GM10266 (cell line): ENCODE results near the gene FPR3.
"Not testable (repeated sequence)": the region's sequence is repeated elsewhere in the genome, so short reads cannot be mapped to it uniquely, and the experiment has no call there.

Experiments
- DNase-seq: peaks from one replicate; pipeline ENCODE4 v3.0.0; 2012; ENCODE audit errors: extremely low spot score
- TF ChIP-seq, protein P1 (sequence below): IDR thresholded peaks from 2 replicates; pipeline ENCODE4 v1.5.1; 2012; ENCODE audit warnings: mild to moderate bottlenecking, low read depth; ENCODE audit not compliant: control insufficient read depth, insufficient read depth; ENCODE audit errors: missing control alignments

Gene FPR3

DNA sequence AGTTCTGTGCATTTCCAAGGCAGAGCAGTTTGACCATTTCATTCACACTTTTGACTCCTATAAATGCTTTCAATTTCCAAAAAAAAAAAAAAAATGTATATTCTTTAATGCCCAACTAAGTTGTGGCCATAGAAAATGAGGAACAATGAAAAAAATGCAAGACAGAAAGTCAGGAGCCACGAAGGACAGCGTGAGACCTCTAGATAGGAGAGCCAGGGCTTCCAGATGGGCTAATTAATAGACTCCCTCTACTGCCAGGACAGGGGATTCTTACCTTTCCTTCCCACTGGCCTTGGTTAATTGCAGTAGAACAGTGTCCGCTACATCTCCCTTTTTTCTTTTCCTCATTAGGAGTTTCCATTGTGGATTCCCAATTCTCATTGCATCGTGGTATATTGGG is 8.6 kb downstream of the FPR3 start:
- no peak for DNase-seq
- TF ChIP-seq, protein P1, sequence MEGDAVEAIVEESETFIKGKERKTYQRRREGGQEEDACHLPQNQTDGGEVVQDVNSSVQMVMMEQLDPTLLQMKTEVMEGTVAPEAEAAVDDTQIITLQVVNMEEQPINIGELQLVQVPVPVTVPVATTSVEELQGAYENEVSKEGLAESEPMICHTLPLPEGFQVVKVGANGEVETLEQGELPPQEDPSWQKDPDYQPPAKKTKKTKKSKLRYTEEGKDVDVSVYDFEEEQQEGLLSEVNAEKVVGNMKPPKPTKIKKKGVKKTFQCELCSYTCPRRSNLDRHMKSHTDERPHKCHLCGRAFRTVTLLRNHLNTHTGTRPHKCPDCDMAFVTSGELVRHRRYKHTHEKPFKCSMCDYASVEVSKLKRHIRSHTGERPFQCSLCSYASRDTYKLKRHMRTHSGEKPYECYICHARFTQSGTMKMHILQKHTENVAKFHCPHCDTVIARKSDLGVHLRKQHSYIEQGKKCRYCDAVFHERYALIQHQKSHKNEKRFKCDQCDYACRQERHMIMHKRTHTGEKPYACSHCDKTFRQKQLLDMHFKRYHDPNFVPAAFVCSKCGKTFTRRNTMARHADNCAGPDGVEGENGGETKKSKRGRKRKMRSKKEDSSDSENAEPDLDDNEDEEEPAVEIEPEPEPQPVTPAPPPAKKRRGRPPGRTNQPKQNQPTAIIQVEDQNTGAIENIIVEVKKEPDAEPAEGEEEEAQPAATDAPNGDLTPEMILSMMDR = no peak

DNA sequence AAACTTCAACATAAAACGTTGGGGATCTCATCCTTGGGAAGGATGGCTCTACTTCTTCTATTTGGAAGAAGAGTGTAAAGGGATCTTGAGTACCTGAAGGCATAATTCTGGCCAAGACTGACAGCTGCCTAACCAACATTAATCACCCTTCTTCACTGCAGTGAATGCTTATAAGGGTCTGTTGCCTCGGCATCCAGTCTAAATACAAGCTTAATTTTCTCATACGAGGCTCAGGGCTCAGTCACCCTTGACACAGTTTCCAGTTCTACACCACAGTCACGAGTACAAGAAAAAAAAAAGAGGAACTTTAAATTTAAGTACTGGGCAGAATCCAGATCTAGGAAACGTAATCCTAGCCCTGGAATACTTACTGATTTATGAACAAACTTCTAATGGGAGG is 9.0 kb downstream of the FPR3 start:
- DNase-seq = no peak
- TF ChIP-seq, protein P1 = no peak

DNA sequence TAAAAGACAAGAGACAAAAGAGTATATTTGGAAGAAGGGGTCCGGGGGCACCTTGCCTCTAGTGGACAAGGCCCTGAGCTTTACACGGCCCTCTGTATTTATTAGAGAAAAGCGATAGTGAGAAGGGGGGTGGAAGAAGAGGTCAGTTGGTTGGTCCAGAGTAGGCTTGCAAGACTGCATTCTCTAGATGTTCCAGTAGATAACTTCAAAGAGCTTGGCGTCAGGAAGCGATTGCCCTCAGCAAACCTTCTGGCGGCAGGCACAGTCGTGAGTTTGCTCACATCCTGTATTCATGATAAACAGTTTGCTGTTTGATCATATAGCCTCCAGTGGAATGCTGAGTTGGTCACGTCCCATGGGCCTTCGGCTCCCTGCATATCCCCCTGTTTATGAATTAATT is 9.8 kb downstream of the FPR3 start:
- DNase-seq = not testable (repeated sequence)

DNA sequence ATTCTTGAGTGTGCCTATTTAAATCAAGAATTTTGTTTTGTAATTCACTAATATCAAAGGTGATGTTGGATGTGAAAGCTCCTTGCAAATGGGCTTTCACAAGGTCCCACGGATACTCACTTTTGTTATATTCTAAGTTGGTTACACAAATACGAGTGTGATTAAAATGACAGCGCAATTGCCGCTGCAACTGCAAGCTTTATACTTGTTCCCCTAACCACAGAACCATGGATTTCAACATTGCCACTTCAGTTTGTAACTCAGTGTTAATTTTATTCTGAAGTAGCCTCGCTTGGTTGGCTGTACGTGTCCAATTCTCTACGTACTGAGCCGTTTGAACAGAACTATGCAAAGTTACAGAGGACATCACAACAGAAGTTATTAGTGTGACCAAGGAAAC is 10.4 kb downstream of the FPR3 start:
- not testable (repeated sequence) for DNase-seq

DNA sequence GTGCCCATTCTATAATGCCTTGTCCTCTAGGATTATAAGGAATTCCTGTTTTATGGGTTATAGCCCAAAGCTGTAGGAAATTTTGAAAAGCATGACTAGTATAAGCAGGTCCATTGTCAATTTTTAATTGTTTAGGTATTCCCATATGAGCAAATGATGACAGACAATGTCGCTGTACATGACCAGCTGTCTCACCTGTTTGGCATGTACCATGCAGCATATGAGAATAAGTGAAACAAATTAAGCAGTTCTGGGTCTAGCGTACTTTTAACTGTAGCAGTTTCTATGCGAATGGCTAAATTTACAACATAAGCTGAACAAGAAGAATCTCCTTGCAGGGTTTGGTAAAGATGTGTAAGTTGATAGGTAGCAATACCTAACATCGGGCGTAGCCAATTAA is 11.6 kb downstream of the FPR3 start:
- DNase-seq = not testable (repeated sequence)

DNA sequence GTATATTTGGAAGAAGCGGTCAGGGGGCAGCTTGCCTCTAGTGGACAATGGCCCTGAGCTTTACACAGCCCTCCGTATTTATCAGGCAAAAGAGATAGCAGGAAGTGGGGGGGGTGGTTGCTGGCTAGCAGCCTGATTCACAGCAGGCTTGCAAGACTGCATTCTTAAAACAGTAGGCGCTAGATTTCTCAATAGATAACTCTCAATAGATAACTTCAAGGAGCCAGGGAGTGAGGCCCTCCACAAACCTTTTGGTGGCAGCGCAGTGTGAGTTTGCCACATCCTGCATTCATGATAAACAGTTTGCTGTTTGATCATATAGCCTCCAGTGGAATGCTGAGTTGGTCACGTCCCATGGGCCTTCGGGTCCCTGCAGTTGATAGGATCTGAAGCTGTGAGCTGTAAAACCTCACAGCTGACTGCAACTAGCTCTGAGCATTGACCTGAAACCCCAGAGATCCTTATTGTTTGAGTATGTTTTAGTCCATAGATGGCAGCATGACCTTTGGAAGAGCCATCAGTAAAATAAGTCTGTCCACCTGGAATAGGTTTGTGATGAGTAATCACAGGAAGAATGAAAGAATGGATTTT is 12.2 kb downstream of the FPR3 start:
- TF ChIP-seq, protein P1 = no peak
- no peak for DNase-seq

DNA sequence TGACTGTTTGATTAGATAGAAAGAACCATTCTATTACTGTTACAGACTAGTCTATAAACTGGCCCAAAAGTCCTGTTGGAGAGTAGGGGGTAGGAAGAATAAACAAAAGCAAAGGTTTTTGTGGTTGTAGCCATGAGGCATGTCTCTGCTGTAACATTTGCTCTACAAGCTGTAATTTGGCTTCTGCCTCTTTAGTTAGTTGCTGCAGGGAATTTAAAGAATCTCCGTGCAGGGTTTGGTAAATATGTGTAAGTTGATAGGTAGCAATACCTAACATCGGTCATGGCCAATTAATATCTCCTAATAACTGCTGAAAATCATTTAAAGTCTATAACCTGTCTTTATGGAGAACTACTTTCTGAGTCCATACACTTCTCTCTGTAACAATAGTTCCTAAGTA is 13.0 kb downstream of the FPR3 start:
- DNase-seq = no peak
- TF ChIP-seq, protein P1 = no peak

DNA sequence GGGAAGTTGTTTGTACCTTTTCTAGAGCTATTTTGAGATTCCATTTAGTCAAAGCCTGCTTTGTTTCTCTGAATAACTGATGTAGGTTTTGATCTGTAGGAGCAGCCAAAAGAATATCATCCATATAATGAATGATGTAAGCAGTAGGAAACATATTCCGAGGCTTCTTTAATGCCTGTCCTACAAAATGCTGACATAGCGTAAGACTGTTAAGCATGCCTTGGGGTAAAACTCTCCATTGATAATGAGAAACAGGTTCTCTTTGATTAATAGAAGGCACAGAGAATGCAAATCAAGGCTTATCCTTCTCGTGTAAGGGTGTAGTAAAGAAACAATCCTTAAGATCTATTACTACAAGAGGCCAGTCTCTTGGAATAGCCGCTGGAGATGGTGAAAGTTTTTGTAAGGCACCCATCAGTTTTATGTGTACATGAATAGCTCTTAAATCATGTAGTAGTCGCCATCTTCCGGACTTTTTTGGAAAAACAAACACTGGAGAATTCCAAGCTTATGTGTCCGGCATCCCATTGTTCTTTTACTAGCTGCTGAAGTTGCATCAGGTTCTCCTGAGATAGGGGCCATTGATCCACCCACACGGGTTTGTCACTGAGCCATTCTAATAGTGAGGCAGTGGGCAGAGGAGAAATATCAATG is 13.5 kb downstream of the FPR3 start:
- TF ChIP-seq, protein P1 = no peak
- DNase-seq = no peak

DNA sequence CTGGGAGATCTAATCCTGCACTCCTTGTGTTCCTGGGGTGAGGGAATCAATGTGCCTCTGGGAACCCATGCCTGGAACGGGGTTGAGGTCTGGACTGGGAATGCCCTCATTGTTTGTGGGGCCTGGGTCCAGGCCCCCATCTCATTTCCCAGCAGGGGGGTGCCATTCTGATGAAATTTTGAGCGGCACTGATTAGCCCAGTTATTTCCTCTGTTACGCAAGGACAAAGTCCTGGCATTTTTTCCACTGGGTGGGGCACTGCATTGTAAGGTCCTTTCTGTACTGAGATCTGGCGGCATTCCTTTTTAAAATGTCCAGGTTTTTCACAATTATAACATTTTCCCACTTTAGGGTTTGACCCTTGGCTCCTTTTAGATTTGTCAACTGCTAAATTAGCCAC is 14.8 kb downstream of the FPR3 start:
- DNase-seq = no peak
- TF ChIP-seq, protein P1 = no peak
